OCI-LY3 (cell line): ENCODE results near the gene EXOC6.

Experiments used
- EZH2phosphoT487 ChIP-seq: fragments of 200-600 bp; shearing (Covaris generic); IDR thresholded peaks from 2 replicates; pipeline ENCODE4 v1.6.1; 2018; ENCODE audit warnings: antibody characterized with exemption, mixed run types, low read depth
- TF ChIP-seq, protein P1 (sequence below): fragments of 200-600, 300-600 bp; sonication (generic); IDR thresholded peaks from 2 replicates; pipeline ENCODE4 v1.5.1; 2014; ENCODE audit warnings: antibody characterized with exemption, low read length, low read depth

DNA sequence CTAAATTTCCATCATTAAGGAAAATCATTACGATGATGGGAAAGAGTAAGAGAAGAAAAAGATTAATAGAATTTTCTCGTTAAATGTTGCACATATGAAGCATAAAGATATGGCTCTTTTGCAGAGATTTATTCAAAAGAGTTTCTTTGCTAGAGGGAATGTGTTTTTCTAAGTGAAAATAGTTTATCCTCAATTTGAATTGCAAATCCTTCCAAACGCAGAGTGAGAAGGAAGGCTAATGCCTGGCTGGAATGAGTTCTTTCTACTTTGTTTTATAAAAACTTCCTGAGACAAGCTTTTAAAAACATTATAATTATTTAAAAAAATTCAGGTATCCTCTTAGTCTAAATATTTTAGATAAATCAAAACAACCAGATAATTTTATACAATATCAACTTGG lies 239.5 kb downstream of the EXOC6 start:
- TF ChIP-seq, protein P1, sequence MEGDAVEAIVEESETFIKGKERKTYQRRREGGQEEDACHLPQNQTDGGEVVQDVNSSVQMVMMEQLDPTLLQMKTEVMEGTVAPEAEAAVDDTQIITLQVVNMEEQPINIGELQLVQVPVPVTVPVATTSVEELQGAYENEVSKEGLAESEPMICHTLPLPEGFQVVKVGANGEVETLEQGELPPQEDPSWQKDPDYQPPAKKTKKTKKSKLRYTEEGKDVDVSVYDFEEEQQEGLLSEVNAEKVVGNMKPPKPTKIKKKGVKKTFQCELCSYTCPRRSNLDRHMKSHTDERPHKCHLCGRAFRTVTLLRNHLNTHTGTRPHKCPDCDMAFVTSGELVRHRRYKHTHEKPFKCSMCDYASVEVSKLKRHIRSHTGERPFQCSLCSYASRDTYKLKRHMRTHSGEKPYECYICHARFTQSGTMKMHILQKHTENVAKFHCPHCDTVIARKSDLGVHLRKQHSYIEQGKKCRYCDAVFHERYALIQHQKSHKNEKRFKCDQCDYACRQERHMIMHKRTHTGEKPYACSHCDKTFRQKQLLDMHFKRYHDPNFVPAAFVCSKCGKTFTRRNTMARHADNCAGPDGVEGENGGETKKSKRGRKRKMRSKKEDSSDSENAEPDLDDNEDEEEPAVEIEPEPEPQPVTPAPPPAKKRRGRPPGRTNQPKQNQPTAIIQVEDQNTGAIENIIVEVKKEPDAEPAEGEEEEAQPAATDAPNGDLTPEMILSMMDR, result no peak
- no peak for TF ChIP-seq EZH2phosphoT487
